ENCODE results near the gene ZNF10.

DNA sequence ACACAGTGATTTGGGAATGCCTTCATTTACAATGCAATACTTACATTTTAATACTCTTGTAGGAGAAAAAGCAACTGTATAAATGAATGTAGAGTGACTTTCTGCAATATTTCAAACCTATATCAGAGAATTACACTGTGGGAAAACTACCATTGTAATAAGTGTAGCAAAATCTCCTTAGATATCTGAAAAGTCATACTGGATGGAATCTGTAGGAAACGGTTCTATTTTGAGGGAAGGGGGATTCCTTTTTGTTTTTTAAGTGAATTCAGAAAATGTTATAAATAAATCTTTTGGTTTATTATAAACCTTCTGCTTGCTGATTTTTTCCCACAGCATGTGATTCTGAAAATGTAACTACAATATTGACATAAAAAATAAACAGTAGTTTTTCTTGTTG, 23.3 kb upstream of the ZNF10 start:
- TF ChIP-seq JUND (IDR thresholded peaks at IDR 0.05) (no peak), FOXM1 (IDR thresholded peaks at IDR 0.05; ENCODE audit: low read depth) (no peak)
- TF ChIP-seq, protein P1, sequence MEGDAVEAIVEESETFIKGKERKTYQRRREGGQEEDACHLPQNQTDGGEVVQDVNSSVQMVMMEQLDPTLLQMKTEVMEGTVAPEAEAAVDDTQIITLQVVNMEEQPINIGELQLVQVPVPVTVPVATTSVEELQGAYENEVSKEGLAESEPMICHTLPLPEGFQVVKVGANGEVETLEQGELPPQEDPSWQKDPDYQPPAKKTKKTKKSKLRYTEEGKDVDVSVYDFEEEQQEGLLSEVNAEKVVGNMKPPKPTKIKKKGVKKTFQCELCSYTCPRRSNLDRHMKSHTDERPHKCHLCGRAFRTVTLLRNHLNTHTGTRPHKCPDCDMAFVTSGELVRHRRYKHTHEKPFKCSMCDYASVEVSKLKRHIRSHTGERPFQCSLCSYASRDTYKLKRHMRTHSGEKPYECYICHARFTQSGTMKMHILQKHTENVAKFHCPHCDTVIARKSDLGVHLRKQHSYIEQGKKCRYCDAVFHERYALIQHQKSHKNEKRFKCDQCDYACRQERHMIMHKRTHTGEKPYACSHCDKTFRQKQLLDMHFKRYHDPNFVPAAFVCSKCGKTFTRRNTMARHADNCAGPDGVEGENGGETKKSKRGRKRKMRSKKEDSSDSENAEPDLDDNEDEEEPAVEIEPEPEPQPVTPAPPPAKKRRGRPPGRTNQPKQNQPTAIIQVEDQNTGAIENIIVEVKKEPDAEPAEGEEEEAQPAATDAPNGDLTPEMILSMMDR (IDR thresholded peaks at IDR 0.05) = no peak

Measured in SK-N-SH (cell line).